NT2/D1 (cell line): ENCODE measurements around the gene TPM4.

Experiments
- SUZ12 ChIP-seq: IDR thresholded peaks from 2 replicates; pipeline ENCODE4 v1.6.1; 2011; ENCODE audit not compliant: insufficient read length, insufficient read depth; ENCODE audit errors: extremely low read depth
- YY1 ChIP-seq: IDR thresholded peaks from 2 replicates; pipeline ENCODE4 v1.6.1; 2011; ENCODE audit not compliant: insufficient read length, insufficient read depth
- ZNF274 ChIP-seq: IDR thresholded peaks from 2 replicates; pipeline ENCODE4 v1.6.1; 2011; ENCODE audit warnings: mild to moderate bottlenecking, low read depth, low read length

DNA sequence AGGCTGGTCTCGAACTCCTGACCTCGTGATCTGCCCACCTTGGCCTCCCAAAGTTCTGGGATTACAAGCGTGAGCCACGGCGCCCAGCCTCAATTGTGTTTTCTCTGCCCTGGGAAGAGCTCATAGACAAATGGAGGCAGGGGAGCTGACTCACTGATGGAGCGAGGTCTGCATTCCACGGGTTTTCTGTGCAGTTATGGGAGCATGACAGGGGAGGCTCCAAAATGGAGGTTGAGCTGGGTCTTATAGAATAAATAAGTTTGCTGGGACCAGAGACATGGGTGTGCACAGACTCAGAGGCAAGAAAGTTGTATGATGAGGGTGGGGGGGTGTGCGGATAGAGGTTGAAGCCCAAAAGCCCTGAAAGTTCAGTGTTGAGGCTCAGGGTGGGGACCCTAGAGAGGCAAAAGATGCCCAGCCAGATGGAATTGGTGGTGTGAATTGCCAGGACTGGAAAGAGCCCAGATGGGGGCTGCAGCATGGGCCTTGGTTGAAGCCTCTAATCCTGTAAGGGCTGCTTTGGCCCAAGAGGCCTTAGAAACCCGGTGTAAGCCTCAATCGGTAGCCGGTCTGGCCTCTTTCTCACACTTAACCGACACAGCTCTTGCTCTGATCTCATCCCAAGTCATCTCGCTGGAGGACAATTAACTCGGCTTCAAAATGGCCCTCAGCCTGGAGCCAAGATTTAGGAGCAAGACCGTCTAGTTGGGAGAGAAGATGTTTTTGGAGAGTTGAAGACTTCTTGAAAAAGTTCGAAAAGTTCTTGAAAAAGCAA lies 1.9 kb downstream of the TPM4 start:
- no peak for TF ChIP-seq YY1
- TF ChIP-seq ZNF274 = no peak
- no peak for TF ChIP-seq SUZ12
